GM12872 (cell line): ENCODE measurements around the gene TRAPPC2L.

Source experiments
- CTCF ChIP-seq: IDR thresholded peaks from 3 replicates; pipeline ENCODE4 v1.5.1; 2011; ENCODE audit warnings: low read depth, mild to moderate bottlenecking, low read length, moderate library complexity; ENCODE audit not compliant: insufficient read depth

The TRAPPC2L gene

GRCh38 chr16:88850531-88851199, 6.3 kb upstream of the TRAPPC2L start:
- TF ChIP-seq CTCF, result no peak

DNA sequence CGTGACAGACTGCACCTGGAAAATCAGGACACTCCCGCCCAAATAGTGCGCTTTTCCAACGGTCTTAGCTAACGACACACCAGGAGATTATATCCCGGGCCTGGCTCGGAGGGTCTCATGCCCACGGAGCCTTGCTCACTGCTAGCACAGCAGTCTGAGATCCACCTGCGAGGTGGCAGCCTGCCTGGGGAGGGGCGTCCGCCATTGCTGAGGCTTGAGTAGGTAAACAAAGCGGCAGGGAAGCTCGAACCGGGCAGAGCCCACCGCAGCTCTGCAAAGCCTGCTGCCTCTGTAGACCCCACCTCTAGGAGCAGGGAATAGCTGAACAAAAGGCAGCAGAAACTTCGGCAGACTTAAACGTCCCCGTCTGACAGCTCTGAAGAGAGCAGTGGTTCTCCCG, 5.3 kb upstream of the TRAPPC2L start:
- TF ChIP-seq CTCF, result no peak

- TF ChIP-seq CTCF, result no peak
Observed at GRCh38 chr16:88853325-88853941, 3.5 kb upstream of the TRAPPC2L start.

GRCh38 chr16:88854306-88855111, 2.4 kb upstream of the TRAPPC2L start:
- TF ChIP-seq CTCF, result no peak

GRCh38 chr16:88855176-88855575, 1.8 kb upstream of the TRAPPC2L start:
- TF ChIP-seq CTCF, result no peak

GRCh38 chr16:88855736-88856121, 1.2 kb upstream of the TRAPPC2L start:
- TF ChIP-seq CTCF, result no peak

DNA sequence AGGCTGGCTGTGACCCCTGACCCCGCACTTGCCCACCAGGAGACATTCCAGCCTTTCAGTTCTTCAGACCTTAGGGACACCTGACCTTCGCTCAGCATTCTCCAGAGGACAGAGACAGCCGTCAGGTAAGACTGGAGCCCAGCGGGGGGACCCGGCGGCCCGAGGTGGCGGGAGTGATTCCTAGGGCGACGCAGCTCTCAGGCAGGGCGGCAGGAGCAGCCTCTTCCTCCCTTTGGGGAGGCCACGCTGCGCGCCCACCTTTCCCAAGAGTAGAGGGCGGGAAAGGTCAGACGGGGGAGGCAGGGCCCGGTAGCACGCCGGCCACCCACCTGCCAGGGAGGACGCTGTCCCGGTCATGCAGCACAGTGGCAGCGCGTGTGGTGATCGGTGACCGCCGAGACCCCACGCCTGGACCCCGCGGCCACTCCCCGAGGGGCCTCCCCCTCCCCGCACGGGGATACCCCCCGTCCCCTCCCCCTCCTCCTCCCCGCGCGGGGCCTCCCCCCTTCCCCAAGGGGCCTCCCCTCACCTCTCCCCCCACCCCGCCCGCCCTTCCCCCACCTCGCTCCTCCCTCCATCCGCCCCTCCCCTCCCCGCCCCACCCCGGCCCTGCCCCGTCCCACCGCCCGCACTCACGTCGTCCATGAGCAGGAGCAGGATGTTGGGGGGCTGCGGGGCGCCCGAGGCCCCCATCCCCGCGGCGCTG, 652 bp upstream of the TRAPPC2L start:
- no peak for TF ChIP-seq CTCF
